Measurements from ENCODE around the gene CCDC188.
"Not testable (repeated sequence)": the region's sequence is repeated elsewhere in the genome, so short reads cannot be mapped to it uniquely, and the experiment has no call there.

CCDC188 gene

DNA sequence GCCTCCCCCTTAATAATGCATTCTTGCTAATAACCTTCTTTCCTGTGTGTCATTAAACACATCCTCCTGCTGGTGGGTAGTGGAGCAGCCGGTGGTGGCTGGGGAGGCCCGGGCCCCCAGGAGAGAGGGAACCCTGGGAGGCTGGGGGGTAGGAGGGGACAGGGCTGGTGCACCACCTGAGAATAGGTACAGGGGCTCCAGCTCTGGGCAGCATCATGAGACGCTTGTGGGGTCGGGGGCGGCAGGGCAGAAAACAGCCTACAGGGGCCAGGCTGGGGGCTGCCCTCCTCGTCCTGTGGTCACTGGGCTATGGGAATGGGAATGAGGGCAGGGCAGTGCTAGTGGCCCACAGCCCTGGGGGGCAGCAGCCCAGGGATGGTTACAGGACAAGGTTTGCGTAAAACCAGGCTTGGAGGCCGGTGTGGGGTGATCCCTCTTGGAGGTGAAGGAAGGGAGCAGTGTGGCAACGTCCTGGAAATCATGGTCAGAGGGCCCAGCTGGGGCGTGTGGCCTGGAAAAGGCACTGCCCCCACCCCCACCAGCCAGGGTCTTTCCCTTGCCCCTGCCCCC is 18.5 kb upstream of the CCDC188 start:
- no peak for FAIRE-seq

DNA sequence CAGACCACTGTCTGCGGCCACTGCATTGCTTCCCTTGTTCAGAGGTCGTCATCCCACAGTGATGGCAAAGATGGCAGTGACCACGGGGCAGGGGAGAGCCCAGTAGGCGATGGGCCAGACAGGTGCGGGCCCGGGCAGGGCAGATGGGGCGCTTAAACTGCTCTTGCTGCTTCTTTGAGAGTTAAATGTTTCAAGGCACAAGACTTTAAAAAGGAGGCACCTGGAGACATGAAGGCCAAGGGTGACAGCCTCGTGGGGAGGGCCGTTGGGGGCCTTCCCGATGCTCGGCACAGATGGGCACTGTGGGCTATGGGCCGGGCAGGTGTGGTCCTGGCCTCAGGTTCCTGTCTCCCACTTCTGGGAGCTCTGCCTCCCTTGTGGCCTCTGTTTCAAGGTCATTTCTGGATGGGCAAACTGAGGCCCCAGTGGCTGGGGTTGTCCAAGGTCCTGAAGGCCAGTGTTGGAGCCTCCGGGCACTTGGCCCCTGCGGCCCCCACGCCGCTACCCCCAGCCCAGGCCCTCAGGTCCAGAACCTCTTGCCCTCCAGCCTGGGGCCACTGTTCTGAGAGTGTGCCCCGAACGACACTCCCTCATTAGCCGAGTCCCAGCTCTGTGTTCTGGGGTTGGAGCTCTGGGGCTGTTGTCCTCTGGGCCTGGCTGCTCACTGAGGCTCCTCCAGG is 16.9 kb upstream of the CCDC188 start:
- FAIRE-seq = no peak

DNA sequence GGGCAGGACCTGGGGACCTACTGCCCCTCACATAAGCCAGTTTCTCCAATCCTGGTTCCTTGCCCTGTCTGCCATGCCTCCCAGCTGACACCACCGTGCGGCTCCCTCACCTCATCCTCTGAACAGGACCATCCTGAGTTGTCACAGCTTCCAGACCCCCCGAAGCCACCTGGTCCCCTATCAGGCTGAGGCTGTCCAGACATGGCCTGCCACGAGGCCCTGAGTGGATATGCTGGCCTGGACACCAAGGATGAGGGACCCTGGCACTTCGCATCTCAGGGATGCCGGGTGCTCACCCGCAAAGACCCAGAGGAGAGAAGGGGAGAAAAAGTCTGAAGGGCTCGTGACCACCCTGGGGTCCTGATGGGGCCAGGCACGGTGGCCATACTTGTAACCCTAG is 15.8 kb upstream of the CCDC188 start:
- no peak for FAIRE-seq

DNA sequence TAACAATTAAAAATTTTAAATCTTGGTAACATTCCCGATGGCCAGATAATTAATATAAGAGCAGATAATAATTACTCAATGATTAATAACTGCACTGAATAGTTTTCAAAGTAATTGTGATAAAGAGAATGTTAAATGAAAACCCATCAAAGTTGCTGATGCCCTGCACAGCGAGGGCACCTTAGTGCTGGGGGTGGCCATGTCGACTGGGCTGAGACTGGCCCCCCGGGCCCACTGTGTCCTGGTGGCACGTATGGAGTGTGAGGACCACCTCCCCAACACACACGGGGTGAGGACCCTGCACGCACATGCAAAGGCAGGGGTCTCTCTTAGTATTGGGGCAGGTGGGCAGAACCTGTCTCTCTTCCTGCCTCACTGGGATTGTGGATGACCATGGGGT is 15.1 kb upstream of the CCDC188 start:
- no peak for FAIRE-seq

DNA sequence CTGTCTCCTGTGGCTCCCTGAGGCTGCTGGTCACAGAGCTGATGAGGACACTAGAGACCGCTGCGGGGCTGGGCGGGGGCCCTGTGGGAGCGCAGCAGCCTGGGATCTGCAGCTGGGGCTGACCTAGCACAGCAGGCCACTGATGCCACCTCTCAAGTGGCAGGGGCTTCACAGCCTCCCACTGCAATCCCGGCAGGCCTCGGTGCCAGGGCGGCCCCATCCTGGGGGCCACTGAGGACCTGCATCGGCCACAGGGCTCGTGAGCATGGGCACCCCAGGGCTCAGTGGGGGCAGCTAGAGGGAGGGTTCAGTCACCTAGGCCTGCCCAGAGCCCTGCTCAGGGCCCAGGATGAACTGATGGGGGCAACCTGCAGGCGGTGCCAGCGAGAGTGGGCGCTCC is 14.6 kb upstream of the CCDC188 start:
- FAIRE-seq = no peak

DNA sequence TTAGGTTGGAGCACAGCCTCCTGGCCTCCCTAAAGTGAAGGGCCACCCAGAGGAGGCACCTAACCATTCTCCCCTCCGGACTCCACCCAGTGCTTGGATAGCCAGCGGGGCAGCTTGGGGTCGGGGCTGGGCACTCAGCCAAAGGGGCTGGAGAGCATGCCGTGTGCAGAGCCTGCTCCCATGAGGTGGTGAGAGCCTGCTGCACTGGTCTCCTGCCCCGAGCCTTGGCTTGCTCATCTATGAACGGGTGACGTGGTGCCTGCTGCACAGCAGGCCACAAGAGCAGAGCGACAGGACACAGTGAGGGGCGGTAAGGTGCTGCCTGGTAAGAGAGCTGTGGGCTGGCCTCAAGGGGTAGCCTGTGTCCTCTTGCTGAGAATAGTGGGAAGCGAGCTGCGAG is 14.0 kb upstream of the CCDC188 start:
- FAIRE-seq = no peak

- no peak for FAIRE-seq
These were observed 9.2 kb upstream of the CCDC188 start for GRCh38 chr22:20160041-20160440.

GRCh38 chr22:20159531-20159930 is 8.7 kb upstream of the CCDC188 start:
- FAIRE-seq = not testable (repeated sequence)

DNA sequence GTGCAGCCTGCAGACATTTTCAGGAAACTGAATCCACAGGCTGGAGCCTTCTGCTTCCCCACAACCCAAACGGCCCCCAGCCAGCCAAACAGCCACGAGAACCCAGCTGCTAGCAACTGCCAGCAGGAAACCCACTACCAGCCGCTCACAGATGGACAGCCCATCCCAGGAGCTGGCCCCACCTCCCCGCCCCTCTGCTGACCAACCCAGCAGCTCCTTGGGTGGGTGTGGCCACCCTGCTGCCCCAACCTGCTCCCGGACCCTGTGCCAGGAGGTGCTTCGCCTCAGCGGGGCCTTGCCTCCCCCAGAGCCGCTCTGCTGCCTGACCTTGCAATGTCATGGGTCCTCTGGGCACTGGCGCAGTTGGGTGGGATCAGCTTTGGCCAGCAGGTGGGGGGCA is 8.2 kb upstream of the CCDC188 start:
- FAIRE-seq = no peak

DNA sequence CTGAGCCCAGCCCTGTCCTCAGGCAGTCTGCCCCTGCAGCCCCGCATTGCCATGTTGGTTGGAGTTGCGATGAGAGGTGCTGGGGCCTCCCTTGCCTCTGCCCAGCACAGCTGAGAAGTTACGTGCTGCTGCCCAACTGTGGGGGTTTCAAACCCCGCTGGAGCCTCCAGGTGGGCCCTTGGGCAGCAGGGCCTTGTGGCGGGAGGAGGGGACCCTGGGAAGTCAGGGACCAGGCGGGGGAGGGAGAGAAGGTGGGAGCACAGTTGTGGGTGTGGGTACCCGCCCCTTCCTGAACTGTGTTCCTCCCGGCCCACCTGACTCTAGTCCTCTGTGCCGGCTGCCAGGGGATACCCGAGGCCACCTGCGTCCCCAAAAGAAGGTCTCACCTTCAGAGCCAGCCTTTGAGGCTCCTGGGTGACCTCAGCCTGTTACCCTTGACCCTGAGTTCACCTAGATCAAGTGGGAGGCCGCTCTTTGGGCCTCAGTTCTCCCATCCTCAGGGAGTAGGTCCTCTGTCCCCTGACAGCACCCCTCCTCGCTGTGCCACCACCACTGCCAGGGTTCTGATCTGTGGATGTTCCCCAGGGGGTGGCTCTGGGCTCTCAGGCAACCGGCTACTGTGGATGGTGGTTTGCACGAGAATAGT is 7.7 kb upstream of the CCDC188 start:
- no peak for FAIRE-seq

DNA sequence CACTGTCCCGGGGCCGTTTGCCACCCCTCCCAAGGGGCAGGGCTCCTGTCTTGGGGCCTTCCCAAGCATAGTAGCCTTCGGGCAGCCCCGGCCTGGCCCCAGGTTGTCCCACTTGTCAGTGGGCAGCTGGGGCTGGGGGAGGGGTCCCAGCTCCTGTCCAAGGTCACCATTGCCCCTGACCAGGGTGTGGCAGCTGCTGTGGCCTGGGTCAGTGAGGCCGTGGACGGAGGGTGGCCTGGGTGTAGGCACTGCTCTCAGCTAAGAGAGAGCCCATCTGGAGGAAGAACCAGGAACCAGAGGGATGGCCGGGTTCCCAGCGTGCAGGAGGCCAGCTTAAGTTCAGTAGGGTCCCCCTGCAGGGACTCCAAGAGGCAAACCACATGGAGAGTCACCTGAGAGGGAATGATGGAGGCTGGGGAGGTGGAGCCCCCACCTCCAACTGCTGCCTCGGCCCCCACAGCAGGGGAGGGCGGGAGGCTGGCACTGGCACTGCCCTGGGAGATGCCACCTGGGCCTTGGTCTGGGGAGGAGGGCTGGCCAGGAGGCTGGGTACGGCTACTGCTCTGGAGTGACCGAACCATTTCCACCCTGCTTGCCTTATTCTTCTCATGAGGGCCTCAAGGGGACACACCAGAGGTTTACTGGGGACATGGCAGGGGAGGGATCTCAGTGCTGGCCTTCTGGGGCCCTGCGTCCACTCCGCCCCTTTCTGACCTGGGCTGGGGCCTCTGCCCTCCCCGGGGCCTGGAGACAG is 6.8 kb upstream of the CCDC188 start:
- FAIRE-seq = no peak

GRCh38 chr22:20156611-20157429 is 6.0 kb upstream of the CCDC188 start:
- FAIRE-seq = no peak

DNA sequence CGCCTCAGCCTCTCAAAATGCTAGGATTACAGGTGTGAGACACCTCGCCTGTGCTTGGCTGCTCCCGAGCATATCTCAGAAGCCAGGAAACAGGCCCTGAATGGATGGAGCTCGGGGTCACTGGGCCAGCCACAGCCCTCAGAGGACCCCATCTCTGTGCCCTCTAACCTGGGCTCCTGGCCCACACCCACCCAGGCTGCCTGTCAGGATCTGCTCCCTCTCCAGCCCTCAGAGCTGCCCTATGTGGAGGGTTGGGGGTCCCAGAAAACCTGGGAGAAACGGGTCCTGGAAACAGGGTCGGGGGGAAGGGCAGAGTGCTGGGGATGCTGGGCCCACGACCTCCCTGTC is 5.2 kb upstream of the CCDC188 start:
- no peak for FAIRE-seq

DNA sequence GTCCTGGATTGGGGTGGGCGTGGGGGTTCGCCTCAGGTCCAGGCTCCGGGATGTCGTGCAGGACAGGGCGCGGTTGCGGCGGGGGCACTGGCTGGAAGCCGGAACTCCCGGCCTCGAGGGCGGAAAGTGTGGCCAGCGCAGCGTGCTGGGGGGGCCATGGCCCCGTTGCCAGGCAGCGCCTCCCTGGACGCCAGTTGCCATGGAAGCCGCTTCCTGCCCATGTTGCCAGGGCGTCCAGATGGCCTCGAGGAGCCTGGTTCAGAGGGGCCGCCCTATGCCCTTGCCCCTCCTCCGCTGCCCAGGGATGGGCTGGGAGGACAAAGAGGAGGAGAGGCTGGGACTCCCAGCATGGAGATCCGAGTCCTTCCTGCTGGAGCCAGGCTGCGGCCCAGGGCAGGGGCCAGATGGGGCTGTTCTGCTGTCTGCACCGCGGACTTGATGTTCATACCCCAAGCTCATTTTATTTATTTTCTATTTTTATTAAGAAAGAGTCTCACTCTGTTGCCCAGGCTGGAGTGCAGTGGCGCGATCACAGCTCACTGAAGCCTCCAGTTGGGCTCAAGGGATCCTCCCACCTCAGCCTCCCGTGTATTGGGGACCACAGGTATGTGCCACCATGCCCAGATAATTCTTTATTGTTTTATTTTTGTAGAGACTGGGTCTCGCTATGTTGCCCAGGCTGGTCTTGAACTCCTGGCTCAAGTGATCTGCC is 4.6 kb upstream of the CCDC188 start:
- no peak for FAIRE-seq

DNA sequence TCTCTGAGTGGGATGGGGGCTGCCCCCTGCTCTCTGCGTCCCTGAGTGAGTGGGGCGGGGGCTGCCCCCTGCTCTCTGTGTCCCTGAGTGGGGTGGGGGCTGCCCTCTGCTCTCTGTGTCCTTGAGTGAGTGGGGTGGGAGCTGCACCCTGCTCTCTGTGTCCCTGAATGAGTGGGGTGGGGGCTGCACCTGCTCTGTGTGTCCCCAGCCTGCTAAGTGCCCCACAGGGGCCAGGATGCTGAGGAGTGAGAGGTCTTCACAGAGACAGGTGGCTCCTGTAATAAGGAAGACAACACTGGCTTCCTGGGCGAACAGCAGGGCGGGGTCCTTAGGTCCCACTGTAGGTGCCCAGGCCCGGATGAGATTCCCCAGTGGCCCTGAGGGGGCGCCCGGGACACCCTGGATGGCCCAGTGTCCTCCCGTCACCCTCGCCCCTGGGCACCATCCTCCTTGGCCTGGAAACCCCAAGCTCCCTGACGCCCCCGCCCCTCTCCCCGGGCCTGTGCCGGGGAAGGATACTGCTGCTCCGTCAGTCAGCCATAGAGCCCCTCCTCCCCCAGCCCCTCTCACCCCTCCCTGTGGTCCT is 3.8 kb upstream of the CCDC188 start:
- FAIRE-seq = no peak

- FAIRE-seq = no peak
These were observed 3.1 kb upstream of the CCDC188 start for GRCh38 chr22:20153945-20154344.

- FAIRE-seq = no peak
These were observed 1.6 kb upstream of the CCDC188 start for GRCh38 chr22:20152464-20152890.

- FAIRE-seq = no peak
These were observed 377 bp upstream of the CCDC188 start for GRCh38 chr22:20151276-20151588.

DNA sequence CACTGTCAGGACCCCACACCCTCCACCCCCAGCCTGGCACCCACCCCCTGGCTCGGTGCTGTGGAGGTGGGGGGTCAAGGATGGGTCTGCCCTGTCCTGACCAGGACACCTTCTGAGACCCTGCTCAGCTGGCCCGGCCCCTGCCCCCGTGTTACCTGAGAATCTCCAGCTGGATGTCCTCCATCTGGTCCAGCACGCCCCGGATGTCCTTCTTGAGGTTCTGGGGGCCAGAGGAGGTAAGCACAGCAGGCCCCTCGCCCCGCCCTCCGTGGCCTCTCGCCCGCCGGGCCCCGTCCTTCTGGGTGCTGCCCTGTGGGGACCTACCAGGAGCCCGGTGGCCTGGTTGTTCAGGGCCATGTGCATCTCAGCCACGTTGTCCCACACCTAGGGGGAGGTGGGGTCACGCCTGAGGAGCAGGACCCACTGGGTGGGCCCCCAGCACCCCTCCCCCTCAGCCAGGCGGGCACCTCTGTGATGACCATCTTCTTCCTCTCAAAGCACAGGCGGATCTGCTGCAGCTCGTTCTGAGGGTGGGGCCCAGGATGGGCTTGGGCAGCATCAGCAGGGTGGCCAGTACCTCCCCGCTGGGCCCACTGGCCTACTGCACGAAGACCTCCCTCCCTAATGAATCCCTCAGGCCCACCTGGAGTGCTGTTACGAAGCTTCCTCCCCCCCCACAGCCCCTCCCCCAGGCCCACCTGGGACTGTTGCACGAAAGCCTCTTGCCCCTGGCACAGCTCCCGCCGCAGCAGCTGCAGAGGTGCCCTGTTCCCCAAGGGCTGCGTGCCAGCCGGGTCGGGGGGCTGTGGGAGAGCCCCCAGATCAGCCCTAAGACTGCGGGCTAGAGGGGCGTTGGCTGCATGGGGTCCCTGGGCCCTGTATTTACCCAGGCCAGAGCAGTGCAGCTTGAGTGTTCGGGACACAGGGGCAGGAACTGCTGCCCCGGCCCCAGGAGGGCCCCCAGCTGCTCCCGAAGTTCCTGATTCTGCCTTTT is 1.3 kb downstream of the CCDC188 start:
- no peak for FAIRE-seq

- no peak for FAIRE-seq
These were observed 2.4 kb downstream of the CCDC188 start for GRCh38 chr22:20148414-20148813.
